CD8-positive, alpha-beta memory T cell (primary cell): ENCODE measurements around the gene CHD3. TPM values are rescaled to one million over a fixed set of nuclear protein-coding genes. Genes with fewer than 3 reads are reported as not detected.
A peak's percentile ranks its signal among the peaks of the same experiment; 100 is the strongest.

Experiments used
- CTCF ChIA-PET: fragments of 350-600 bp; sonication (Branson Sonifier 250); formaldehyde crosslinking; loops from one replicate; lab custom pipeline; 2021; ENCODE audit warnings: antibody characterized with exemption; lab: Charles Lee
- POLR2A ChIA-PET: fragments of 350-600 bp; sonication (Branson Sonifier 250); formaldehyde crosslinking; loops from one replicate; lab custom pipeline; 2021; ENCODE audit warnings: antibody characterized with exemption; lab: Charles Lee
- DNase-seq, 5 donors: peaks; one replicate each; pipeline versions ENCODE4 v3.0.0 to v3.0.0-alpha.2; 2020 to 2022; ENCODE audit warnings: mixed read lengths in 1 of 5
- H3K27ac ChIP-seq: one replicate; pipeline ENCODE4 v1.7.0; 2013; ENCODE audit warnings: low read depth, mild to moderate bottlenecking, low read length, moderate library complexity
- H3K27me3 ChIP-seq: 2 replicates; pipeline ENCODE4 v1.7.0; 2013; ENCODE audit warnings: low read length, mild to moderate bottlenecking; ENCODE audit not compliant: insufficient read depth, poor library complexity, severe bottlenecking
- H3K36me3 ChIP-seq: 2 replicates; pipeline ENCODE4 v1.7.0; 2013; ENCODE audit warnings: mild to moderate bottlenecking, low read length, moderate library complexity; ENCODE audit not compliant: insufficient read depth
- H3K4me1 ChIP-seq: 2 replicates; pipeline ENCODE4 v1.7.0; 2013; ENCODE audit warnings: mild to moderate bottlenecking, low read length, moderate library complexity; ENCODE audit not compliant: insufficient read depth
- H3K4me3 ChIP-seq: 2 replicates; pipeline ENCODE4 v1.7.0; 2013; ENCODE audit warnings: mild to moderate bottlenecking, low read length
- H3K9me3 ChIP-seq: 2 replicates; pipeline ENCODE4 v1.7.0; 2013; ENCODE audit warnings: mild to moderate bottlenecking, low read length
- H3K27ac Mint-ChIP-seq, 8 donors: one replicate each; pipeline ENCODE4 v1.8.0; 2020 to 2021; ENCODE audit warnings: mixed read lengths in 8 of 8, mild to moderate bottlenecking in 6 of 8, inconsistent platforms in 3 of 8, moderate library complexity in 3 of 8
- H3K27me3 Mint-ChIP-seq, 2 donors: one replicate each; pipeline ENCODE4 v1.8.0; 2020 to 2021; ENCODE audit warnings: mixed read lengths in 2 of 2, mild to moderate bottlenecking in 1 of 2, moderate library complexity in 1 of 2
- H3K36me3 Mint-ChIP-seq, 3 donors: one replicate each; pipeline ENCODE4 v1.8.0; 2020 to 2021; ENCODE audit warnings: mixed read lengths in 3 of 3, inconsistent platforms in 1 of 3, mild to moderate bottlenecking in 1 of 3
- H3K4me1 Mint-ChIP-seq, 3 donors: one replicate each; pipeline ENCODE4 v1.8.0; 2020 to 2021; ENCODE audit warnings: mixed read lengths in 3 of 3, inconsistent platforms in 1 of 3, mild to moderate bottlenecking in 1 of 3
- H3K4me3 Mint-ChIP-seq, 7 donors: one replicate each; pipeline ENCODE4 v1.8.0; 2020 to 2021; ENCODE audit warnings: mixed read lengths in 7 of 7, mild to moderate bottlenecking in 6 of 7, moderate library complexity in 4 of 7, inconsistent platforms in 2 of 7
- H3K9me3 Mint-ChIP-seq, 5 donors: one replicate each; pipeline ENCODE4 v1.8.0; 2020 to 2022; ENCODE audit warnings: mixed read lengths in 5 of 5, mild to moderate bottlenecking in 3 of 5, moderate library complexity in 2 of 5, inconsistent platforms in 1 of 5
- polyA plus RNA-seq: library from polyadenylated mRNA; unstranded; fragments of 300-500 nt; fragmentation: Illumina TruSeq; gene quantifications from one replicate; pipeline ENCODE4 v1.2.3, GENCODE V29; 2021
- total RNA-seq, 2 experiments: library from RNA; stranded (reverse); gene quantifications; one replicate each; pipeline ENCODE4 v1.2.3, GENCODE V29; 2021

The CHD3 gene
- total and polyA plus RNA-seq, 3 experiments from 2014 or later = 20.1 to 123 (median 116) TPM

DNA sequence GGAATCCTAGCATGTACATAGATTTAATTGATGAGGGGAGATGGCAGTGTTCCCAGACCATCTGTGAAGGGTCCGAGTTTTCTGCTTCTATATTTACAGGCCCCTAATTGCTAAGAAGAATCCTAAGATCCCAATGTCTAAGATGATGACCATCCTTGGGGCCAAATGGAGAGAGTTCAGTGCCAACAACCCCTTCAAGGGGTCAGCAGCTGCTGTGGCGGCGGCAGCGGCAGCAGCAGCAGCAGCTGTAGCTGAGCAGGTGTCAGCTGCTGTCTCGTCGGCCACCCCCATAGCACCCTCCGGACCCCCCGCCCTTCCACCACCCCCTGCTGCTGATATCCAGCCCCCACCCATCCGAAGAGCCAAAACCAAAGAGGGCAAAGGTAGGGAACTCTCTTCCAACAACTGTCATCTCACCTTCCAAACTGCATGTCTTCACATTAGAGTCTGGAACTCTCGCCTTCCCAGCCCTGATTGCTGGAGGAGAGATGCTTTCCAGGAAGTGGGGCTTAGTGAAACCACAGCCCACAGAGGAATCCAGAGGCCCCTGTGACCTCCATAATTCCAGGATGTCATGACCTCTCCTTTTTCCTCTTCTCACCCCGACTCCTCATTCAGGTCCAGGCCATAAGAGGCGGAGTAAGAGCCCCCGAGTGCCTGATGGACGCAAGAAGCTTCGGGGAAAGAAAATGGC lies 4.7 kb downstream of the CHD3 start:
- H3K9me3 ChIP-seq = no peaks in the 10 kb centered on the region
- H3K4me1 Mint-ChIP-seq = peaks cover 15 to 18% (median 18%) of the 10 kb centered on the region in 3 donors
- H3K27ac ChIP-seq = no peak overlapping the region
- peak overlapping the region in 1 of 8 donors; percentile 60 for H3K27ac Mint-ChIP-seq
- H3K36me3 ChIP-seq = peaks cover 74% of the 10 kb centered on the region
- CTCF ChIA-PET = interaction anchor here (1.0 to 1.1 kb wide), 2 partner anchors 25 to 30 kb away, joined by 3 read pairs; no protein-coding TSS in a partner anchor
- no peak overlapping the region for H3K4me3 ChIP-seq
- H3K27me3 ChIP-seq = no peaks in the 10 kb centered on the region
- H3K36me3 Mint-ChIP-seq = peaks cover 21 to 82% (median 33%) of the 10 kb centered on the region in 3 donors
- no peaks in the 10 kb centered on the region for H3K27me3 Mint-ChIP-seq
- H3K4me1 ChIP-seq = peaks cover 16% of the 10 kb centered on the region
- peak overlapping the region in 1 of 7 donors; percentile 27 for H3K4me3 Mint-ChIP-seq
- no peak for DNase-seq
- POLR2A ChIA-PET = no interaction called here
- no peaks in the 10 kb centered on the region for H3K9me3 Mint-ChIP-seq

GRCh38 chr17:7894226-7894625 lies 5.6 kb downstream of the CHD3 start:
- peak overlapping the region in 3 of 8 donors; percentile 26 to 61 (median 36) for H3K27ac Mint-ChIP-seq
- H3K36me3 ChIP-seq = peaks cover 83% of the 10 kb centered on the region
- peaks cover 15 to 18% (median 16%) of the 10 kb centered on the region in 3 donors for H3K4me1 Mint-ChIP-seq
- H3K4me1 ChIP-seq = peaks cover 7% of the 10 kb centered on the region
- no peaks in the 10 kb centered on the region for H3K9me3 ChIP-seq
- no peak overlapping the region for H3K27ac ChIP-seq
- H3K9me3 Mint-ChIP-seq = no peaks in the 10 kb centered on the region
- peaks cover 21 to 91% (median 33%) of the 10 kb centered on the region in 3 donors for H3K36me3 Mint-ChIP-seq
- POLR2A ChIA-PET = no interaction called here
- H3K4me3 ChIP-seq = no peak overlapping the region
- no peak overlapping the region for H3K4me3 Mint-ChIP-seq
- no peaks in the 10 kb centered on the region for H3K27me3 ChIP-seq
- no peaks in the 10 kb centered on the region for H3K27me3 Mint-ChIP-seq
- CTCF ChIA-PET = no interaction called here
- no peak for DNase-seq

- H3K27me3 Mint-ChIP-seq = no peaks in the 10 kb centered on the region
- H3K4me1 Mint-ChIP-seq = peaks cover 13 to 17% (median 15%) of the 10 kb centered on the region in 3 donors
- peaks cover 21 to 91% (median 39%) of the 10 kb centered on the region in 3 donors for H3K36me3 Mint-ChIP-seq
- ChIA-PET CTCF (no interaction called here), POLR2A (no interaction called here)
- no peak overlapping the region for H3K4me3 Mint-ChIP-seq
- peaks cover 84% of the 10 kb centered on the region for H3K36me3 ChIP-seq
- H3K9me3 ChIP-seq = no peaks in the 10 kb centered on the region
- no peaks in the 10 kb centered on the region for H3K27me3 ChIP-seq
- H3K9me3 Mint-ChIP-seq = no peaks in the 10 kb centered on the region
- H3K4me1 ChIP-seq = peaks cover under 1% of the 10 kb centered on the region
- H3K27ac ChIP-seq = no peak overlapping the region
- DNase-seq = no peak
- H3K4me3 ChIP-seq = no peak overlapping the region
- peak overlapping the region in 5 of 8 donors; percentile 5 to 40 (median 26) for H3K27ac Mint-ChIP-seq
Observed at GRCh38 chr17:7894866-7895265, 6.3 kb downstream of the CHD3 start.

DNA sequence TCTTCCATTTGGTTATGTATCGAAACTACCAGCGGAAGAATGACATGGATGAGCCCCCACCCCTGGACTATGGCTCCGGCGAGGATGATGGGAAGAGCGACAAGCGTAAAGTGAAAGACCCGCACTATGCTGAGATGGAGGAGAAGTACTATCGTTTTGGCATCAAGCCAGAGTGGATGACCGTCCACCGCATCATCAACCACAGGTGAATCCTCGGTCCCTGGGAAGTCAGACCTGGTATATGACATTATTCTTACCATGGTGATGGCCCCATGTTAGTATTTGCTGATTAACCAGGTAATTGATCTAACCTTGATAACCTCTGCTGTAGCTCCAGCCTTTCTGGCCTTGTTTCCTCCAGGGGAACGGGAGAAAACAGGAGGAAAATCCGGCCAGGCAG lies 8.5 kb downstream of the CHD3 start:
- Histone ChIP-seq H3K27me3 (no peaks in the 10 kb centered on the region), H3K9me3 (no peaks in the 10 kb centered on the region), H3K4me1 (no peaks in the 10 kb centered on the region), H3K36me3 (peaks cover 83% of the 10 kb centered on the region), H3K4me3 (no peak overlapping the region), H3K27ac (no peak overlapping the region)
- H3K9me3 Mint-ChIP-seq = no peaks in the 10 kb centered on the region
- H3K36me3 Mint-ChIP-seq = peaks cover 21 to 90% (median 46%) of the 10 kb centered on the region in 3 donors
- DNase-seq = no peak
- H3K4me1 Mint-ChIP-seq = peaks cover 5 to 6% (median 6%) of the 10 kb centered on the region in 3 donors
- no peaks in the 10 kb centered on the region for H3K27me3 Mint-ChIP-seq
- ChIA-PET POLR2A (no interaction called here), CTCF (interaction anchor here (1.0 to 3.0 kb wide), 5 partner anchors 15 to 64 kb away, joined by 3 to 16 read pairs (median 5); partner anchors contain the start of gene RNF227)
- no peak overlapping the region for H3K4me3 Mint-ChIP-seq
- H3K27ac Mint-ChIP-seq = peak overlapping the region in 1 of 8 donors; percentile 12

DNA sequence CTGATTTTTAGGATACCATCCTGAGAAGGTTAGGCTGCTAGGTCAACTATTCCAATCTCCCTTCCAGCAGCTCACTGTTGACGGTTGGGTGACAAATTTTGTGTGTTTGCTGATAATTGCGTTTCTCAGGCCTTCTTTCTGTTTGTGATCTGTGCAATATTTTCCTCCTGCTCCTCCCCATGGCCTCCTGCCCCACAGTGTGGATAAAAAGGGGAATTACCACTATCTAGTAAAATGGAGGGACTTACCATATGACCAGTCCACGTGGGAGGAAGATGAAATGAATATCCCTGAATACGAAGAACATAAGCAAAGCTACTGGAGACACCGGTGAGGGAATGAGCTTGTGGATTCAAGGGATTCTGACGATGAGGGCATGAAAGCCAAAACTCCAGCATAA lies 9.2 kb downstream of the CHD3 start:
- Histone ChIP-seq H3K4me1 (no peaks in the 10 kb centered on the region), H3K27ac (no peak overlapping the region), H3K27me3 (no peaks in the 10 kb centered on the region), H3K9me3 (no peaks in the 10 kb centered on the region), H3K4me3 (no peak overlapping the region), H3K36me3 (peaks cover 86% of the 10 kb centered on the region)
- no peaks in the 10 kb centered on the region for H3K27me3 Mint-ChIP-seq
- POLR2A ChIA-PET = interaction anchor here (1.4 kb wide), 1 partner anchor 40 kb away, joined by 4 read pairs; the partner anchor contains the start of genes CYB5D1 and NAA38
- H3K4me3 Mint-ChIP-seq = no peak overlapping the region
- peaks cover 21 to 92% (median 48%) of the 10 kb centered on the region in 3 donors for H3K36me3 Mint-ChIP-seq
- H3K27ac Mint-ChIP-seq = peak overlapping the region in 7 of 8 donors; percentile 12 to 70 (median 26)
- peaks cover 4 to 6% (median 5%) of the 10 kb centered on the region in 3 donors for H3K4me1 Mint-ChIP-seq
- no peaks in the 10 kb centered on the region for H3K9me3 Mint-ChIP-seq
- CTCF ChIA-PET = interaction anchor here (0.5 to 3.0 kb wide), 8 partner anchors 15 to 93 kb away, joined by 3 to 16 read pairs (median 5); partner anchors contain the start of gene RNF227
- DNase-seq = no peak

DNA sequence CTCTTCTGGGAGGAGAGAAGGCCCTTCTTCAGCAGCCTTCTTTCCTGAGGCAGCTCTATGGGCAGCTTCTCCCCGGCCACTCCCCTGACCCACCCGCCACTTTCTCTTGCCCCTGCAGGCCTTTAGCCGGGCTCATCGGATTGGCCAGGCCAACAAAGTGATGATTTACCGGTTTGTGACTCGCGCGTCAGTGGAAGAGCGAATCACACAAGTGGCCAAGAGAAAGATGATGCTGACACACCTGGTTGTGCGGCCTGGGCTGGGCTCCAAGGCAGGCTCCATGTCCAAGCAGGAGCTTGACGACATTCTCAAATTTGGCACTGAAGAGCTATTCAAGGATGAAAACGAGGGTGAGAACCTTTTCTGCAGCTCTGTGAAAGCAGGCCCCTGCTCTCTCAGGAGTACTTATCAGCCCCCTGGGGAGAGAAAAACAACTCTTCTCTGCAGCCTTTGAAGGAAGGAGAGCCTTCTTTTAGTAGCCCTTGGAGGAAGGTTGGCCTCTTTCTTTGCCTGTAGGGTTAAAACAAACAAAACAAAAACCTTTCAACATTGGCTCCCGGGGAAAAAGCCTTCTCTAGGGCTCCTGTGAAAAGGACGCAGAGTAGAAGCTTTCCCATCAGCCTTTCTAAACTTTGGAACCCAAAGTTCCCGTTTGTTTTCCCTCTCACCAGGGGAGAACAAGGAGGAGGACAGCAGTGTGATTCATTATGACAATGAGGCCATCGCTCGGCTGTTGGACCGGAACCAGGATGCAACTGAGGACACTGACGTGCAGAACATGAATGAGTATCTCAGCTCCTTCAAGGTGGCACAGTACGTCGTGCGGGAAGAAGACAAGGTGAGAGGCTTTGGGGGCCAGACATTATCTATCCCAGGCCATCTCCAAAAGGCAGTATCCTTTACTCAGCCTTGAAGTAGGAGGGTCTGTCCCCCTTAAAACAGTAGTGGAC lies 14.8 kb downstream of the CHD3 start:
- Histone ChIP-seq H3K27ac (no peak overlapping the region), H3K27me3 (no peaks in the 10 kb centered on the region), H3K36me3 (peaks cover 93% of the 10 kb centered on the region), H3K9me3 (no peaks in the 10 kb centered on the region), H3K4me1 (no peaks in the 10 kb centered on the region), H3K4me3 (no peak overlapping the region)
- ChIA-PET CTCF (interaction anchor here (1.2 kb wide), 1 partner anchor 10 kb away, joined by 4 read pairs; no protein-coding TSS in a partner anchor), POLR2A (no interaction called here)
- no peaks in the 10 kb centered on the region for H3K9me3 Mint-ChIP-seq
- H3K27me3 Mint-ChIP-seq = no peaks in the 10 kb centered on the region
- no peak for DNase-seq
- H3K27ac Mint-ChIP-seq = peak overlapping the region in 4 of 8 donors; percentile 7 to 75 (median 50)
- H3K4me1 Mint-ChIP-seq = peaks cover 0 to 4% (median 3%) of the 10 kb centered on the region in 3 donors
- no peak overlapping the region for H3K4me3 Mint-ChIP-seq
- H3K36me3 Mint-ChIP-seq = peaks cover 10 to 97% (median 46%) of the 10 kb centered on the region in 3 donors

- no peak overlapping the region for H3K4me3 Mint-ChIP-seq
- Histone ChIP-seq H3K9me3 (no peaks in the 10 kb centered on the region), H3K36me3 (peaks cover 69% of the 10 kb centered on the region), H3K27ac (no peak overlapping the region), H3K4me3 (no peak overlapping the region), H3K27me3 (no peaks in the 10 kb centered on the region), H3K4me1 (peaks cover 10% of the 10 kb centered on the region)
- H3K27me3 Mint-ChIP-seq = peaks cover 0 to 1% of the 10 kb centered on the region in 2 donors
- DNase-seq = no peak
- H3K27ac Mint-ChIP-seq = no peak overlapping the region
- ChIA-PET POLR2A (no interaction called here), CTCF (interaction anchor here (10.3 kb wide), 1 partner anchor 80 kb away, joined by 180 read pairs; no protein-coding TSS in a partner anchor)
- peaks cover 6 to 13% (median 8%) of the 10 kb centered on the region in 3 donors for H3K4me1 Mint-ChIP-seq
- peaks cover 12 to 81% (median 21%) of the 10 kb centered on the region in 3 donors for H3K36me3 Mint-ChIP-seq
- H3K9me3 Mint-ChIP-seq = no peaks in the 10 kb centered on the region
Observed at GRCh38 chr17:7909089-7909488, 20.5 kb downstream of the CHD3 start.
